ENCODE measurements around the gene DDB1.

- TF ChIP-seq CTCF (conservative IDR thresholded peaks at IDR 0.05; ENCODE audit: low read depth, low read length) = no peak
- no peak for TF ChIP-seq EZH2 (IDR thresholded peaks at IDR 0.05; ENCODE audit: low read length, unreplicated experiment)
- TF ChIP-seq EZH2phosphoT487 (IDR thresholded peaks at IDR 0.05; ENCODE audit: borderline replicate concordance, low read length) = no peak
Observed at GRCh38 chr11:61306221-61306620, 26.7 kb downstream of the DDB1 start.
